Fibroblast of skin of left quadriceps (primary cell): ENCODE data around the gene UTS2.

Source experiments
- DNase-seq, 2 experiments: peaks; one replicate each; pipeline ENCODE4 v3.0.0-alpha.2; 2013; ENCODE audit warnings: low read depth in 2 of 2

UTS2 gene

GRCh38 chr1:7852804-7853683 lies at the start of gene UTS2:
UTS2 (minus strand) TSS chr1:7853065; CDS start chr1:7853003, 62 bp downstream.
- DNase-seq, result no peak

GRCh38 chr1:7899741-7900140 lies 46.9 kb upstream of the UTS2 start:
- no peak for DNase-seq

- DNase-seq, result no peak
Measured at GRCh38 chr1:7898962-7899361, 46.1 kb upstream of the UTS2 start.

- DNase-seq, result no peak
Measured at GRCh38 chr1:7896994-7897393, 44.1 kb upstream of the UTS2 start.

GRCh38 chr1:7893529-7894180 lies 40.8 kb upstream of the UTS2 start:
- DNase-seq, result peak; percentile 15 to 16

GRCh38 chr1:7891804-7892203 lies 38.9 kb upstream of the UTS2 start:
- no peak for DNase-seq

GRCh38 chr1:7890853-7891252 lies 38.0 kb upstream of the UTS2 start:
- DNase-seq, result no peak

GRCh38 chr1:7888248-7889081 lies 35.6 kb upstream of the UTS2 start:
- DNase-seq, result no peak

- DNase-seq, result no peak
Measured at GRCh38 chr1:7886405-7886745, 33.5 kb upstream of the UTS2 start.

- DNase-seq, result no peak
Measured at GRCh38 chr1:7885513-7886404, 32.9 kb upstream of the UTS2 start.

- no peak for DNase-seq
Measured at GRCh38 chr1:7884757-7885156, 31.9 kb upstream of the UTS2 start.

GRCh38 chr1:7879228-7879627 lies 26.4 kb upstream of the UTS2 start:
- DNase-seq, result no peak

- DNase-seq, result no peak
Measured at GRCh38 chr1:7878027-7878426, 25.2 kb upstream of the UTS2 start.

GRCh38 chr1:7873801-7874795 lies 21.2 kb upstream of the UTS2 start:
- no peak for DNase-seq

- no peak for DNase-seq
Measured at GRCh38 chr1:7871136-7871535, 18.3 kb upstream of the UTS2 start.

GRCh38 chr1:7869136-7869920 lies 16.5 kb upstream of the UTS2 start:
- DNase-seq, result no peak

- DNase-seq, result no peak
Measured at GRCh38 chr1:7868070-7868780, 15.4 kb upstream of the UTS2 start.

GRCh38 chr1:7865978-7866377 lies 13.1 kb upstream of the UTS2 start:
- no peak for DNase-seq
